Calu3 (cell line): ENCODE data around the gene PCDHGB1. TPM values are rescaled to one million over a fixed set of nuclear protein-coding genes. Genes with fewer than 3 reads are reported as not detected.

Source experiments
- BruUV-seq: library from RNA; stranded (reverse); fragments of 400-500 nt; replicated peaks from 2 replicates; lab custom pipeline; 2021; lab: Mats Ljungman, UMichigan
- CTCF ChIA-PET: fragments of 300-600 bp; sonication (Branson Sonifier 250); formaldehyde crosslinking; loops from one replicate; lab custom pipeline; 2022; ENCODE audit warnings: antibody characterized with exemption; lab: Charles Lee
- DNase-seq: peaks from one replicate; pipeline ENCODE4 v3.0.0; 2022
- H3K27ac Mint-ChIP-seq: one replicate; pipeline ENCODE4 v1.8.0; 2022; ENCODE audit warnings: mixed read lengths; ENCODE audit not compliant: unreplicated experiment
- H3K27me3 Mint-ChIP-seq: one replicate; pipeline ENCODE4 v1.8.0; 2022; ENCODE audit warnings: mixed read lengths; ENCODE audit not compliant: unreplicated experiment
- H3K36me3 Mint-ChIP-seq: one replicate; pipeline ENCODE4 v1.8.0; 2022; ENCODE audit warnings: mild to moderate bottlenecking, moderate library complexity, mixed read lengths; ENCODE audit not compliant: insufficient read depth, unreplicated experiment
- H3K4me1 Mint-ChIP-seq: one replicate; pipeline ENCODE4 v1.8.0; 2022; ENCODE audit warnings: mild to moderate bottlenecking, low read depth, mixed read lengths; ENCODE audit not compliant: unreplicated experiment
- H3K4me3 Mint-ChIP-seq: one replicate; pipeline ENCODE4 v1.8.0; 2022; ENCODE audit warnings: mild to moderate bottlenecking, low read depth, moderate library complexity, mixed read lengths; ENCODE audit not compliant: unreplicated experiment
- H3K9me3 Mint-ChIP-seq: one replicate; pipeline ENCODE4 v1.8.0; 2022; ENCODE audit warnings: low read depth, mixed read lengths; ENCODE audit not compliant: unreplicated experiment
- intact Hi-C: fragments of 100-400 bp; cut with micrococcal nuclease; formaldehyde crosslinking; loops from one replicate; pipeline ENCODE4 v1.10.0; 2022; ENCODE audit not compliant: unreplicated experiment
- total RNA-seq: library from RNA; stranded (reverse); gene quantifications from 2 replicates; pipeline ENCODE4 v1.2.3, GENCODE V29; 2022
- TF ChIP-seq, protein P1 (sequence below): fragments of 200-600 bp; IDR thresholded peaks from one replicate; pipeline ENCODE4 v1.8.0; 2022; ENCODE audit warnings: antibody characterized with exemption; ENCODE audit not compliant: unreplicated experiment

Gene PCDHGB1
- total RNA-seq, 1 experiment from 2014 or later: 0.19 TPM

DNA sequence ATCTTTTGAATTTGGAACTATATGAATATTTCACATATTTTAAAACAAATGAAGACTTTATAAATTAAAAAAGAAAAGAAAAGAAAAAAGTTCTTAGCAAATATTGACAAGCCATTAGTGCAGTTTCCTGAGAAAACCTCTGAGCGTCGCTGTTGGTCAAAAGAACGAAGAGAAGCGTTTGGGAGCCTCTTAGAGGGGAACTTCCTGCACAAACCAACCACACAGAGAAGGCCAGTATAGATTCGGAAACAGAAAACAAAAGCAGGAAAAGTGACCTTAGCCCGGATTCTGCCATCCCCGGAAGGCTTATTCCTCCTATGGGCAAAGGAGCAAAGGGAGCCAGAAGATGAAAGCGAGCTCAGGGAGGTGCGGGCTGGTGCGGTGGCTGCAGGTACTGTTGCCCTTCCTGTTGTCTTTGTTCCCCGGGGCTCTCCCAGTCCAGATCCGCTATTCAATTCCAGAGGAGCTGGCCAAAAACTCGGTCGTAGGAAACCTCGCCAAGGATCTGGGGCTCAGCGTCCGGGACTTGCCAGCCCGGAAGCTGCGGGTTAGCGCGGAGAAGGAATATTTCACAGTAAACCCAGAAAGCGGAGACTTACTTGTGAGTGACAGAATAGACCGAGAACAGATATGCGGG lies 10.0 kb downstream of the PCDHGB1 start, which contains the start of gene PCDHGB2:
Gene PCDHGB2 (plus strand): TSS at position 205 of the 637 bp plus-strand sequence. CDS start 142 bp downstream, at position 347.
- Mint-ChIP-seq H3K27ac (no peak within 1 kb of the TSS), H3K27me3 (no peaks in the 10 kb centered on the region), H3K36me3 (peaks cover 3% of the 10 kb centered on the region), H3K9me3 (peaks cover 23% of the 10 kb centered on the region), H3K4me3 (no peak within 1 kb of the TSS), H3K4me1 (no peaks in the 10 kb centered on the region)
- intact Hi-C loops: no loop called here
- CTCF ChIA-PET: no interaction called here
- BruUV-seq: no TSS peak
- no peak for DNase-seq
- TF ChIP-seq, protein P1, sequence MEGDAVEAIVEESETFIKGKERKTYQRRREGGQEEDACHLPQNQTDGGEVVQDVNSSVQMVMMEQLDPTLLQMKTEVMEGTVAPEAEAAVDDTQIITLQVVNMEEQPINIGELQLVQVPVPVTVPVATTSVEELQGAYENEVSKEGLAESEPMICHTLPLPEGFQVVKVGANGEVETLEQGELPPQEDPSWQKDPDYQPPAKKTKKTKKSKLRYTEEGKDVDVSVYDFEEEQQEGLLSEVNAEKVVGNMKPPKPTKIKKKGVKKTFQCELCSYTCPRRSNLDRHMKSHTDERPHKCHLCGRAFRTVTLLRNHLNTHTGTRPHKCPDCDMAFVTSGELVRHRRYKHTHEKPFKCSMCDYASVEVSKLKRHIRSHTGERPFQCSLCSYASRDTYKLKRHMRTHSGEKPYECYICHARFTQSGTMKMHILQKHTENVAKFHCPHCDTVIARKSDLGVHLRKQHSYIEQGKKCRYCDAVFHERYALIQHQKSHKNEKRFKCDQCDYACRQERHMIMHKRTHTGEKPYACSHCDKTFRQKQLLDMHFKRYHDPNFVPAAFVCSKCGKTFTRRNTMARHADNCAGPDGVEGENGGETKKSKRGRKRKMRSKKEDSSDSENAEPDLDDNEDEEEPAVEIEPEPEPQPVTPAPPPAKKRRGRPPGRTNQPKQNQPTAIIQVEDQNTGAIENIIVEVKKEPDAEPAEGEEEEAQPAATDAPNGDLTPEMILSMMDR: no peak

DNA sequence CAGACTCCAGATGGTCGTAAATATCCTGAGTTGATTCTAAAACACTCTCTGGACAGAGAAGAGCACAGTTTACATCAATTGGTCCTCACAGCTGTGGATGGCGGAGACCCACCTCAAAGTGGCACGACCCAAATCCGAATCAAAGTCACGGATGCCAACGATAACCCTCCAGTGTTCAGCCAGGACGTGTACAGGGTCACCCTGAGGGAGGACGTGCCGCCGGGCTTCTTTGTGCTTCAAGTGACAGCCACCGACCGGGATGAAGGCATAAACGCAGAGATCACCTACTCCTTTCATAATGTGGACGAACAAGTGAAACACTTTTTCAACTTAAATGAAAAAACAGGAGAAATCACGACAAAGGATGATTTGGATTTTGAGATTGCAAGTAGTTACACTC lies 10.8 kb downstream of the PCDHGB1 start:
- no peaks in the 10 kb centered on the region for H3K4me1 Mint-ChIP-seq
- no peak overlapping the region for H3K27ac Mint-ChIP-seq
- H3K27me3 Mint-ChIP-seq: no peaks in the 10 kb centered on the region

DNA sequence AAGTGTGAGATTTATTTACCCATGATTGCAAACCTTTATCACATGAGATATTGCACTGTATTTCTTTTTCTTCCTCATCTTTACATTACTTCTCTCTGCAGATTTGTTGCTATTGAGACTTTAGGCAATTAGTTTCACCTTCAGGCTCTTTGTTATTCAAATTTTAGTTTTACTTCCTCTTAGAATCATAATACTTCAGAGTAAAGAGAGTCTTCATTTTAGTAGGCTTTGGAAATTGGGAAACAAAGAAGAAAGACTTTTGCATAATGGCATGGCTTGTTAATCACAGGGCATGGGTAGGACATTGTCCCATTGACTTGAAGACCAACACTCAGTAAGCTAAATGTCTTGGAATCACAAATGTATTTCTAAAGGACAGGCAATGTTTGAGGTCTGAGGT lies 12.8 kb downstream of the PCDHGB1 start:
- peaks cover 3% of the 10 kb centered on the region for H3K36me3 Mint-ChIP-seq

More for the DNA sequence above, 10.8 kb downstream of the PCDHGB1 start:
- CTCF ChIA-PET: no interaction called here
- Mint-ChIP-seq H3K4me3 (no peak overlapping the region), H3K9me3 (peaks cover 25% of the 10 kb centered on the region), H3K36me3 (peaks cover 3% of the 10 kb centered on the region)
- intact Hi-C loops: no loop called here
- no peak for DNase-seq
- BruUV-seq: no TSS peak
- TF ChIP-seq, protein P1: no peak

DNA sequence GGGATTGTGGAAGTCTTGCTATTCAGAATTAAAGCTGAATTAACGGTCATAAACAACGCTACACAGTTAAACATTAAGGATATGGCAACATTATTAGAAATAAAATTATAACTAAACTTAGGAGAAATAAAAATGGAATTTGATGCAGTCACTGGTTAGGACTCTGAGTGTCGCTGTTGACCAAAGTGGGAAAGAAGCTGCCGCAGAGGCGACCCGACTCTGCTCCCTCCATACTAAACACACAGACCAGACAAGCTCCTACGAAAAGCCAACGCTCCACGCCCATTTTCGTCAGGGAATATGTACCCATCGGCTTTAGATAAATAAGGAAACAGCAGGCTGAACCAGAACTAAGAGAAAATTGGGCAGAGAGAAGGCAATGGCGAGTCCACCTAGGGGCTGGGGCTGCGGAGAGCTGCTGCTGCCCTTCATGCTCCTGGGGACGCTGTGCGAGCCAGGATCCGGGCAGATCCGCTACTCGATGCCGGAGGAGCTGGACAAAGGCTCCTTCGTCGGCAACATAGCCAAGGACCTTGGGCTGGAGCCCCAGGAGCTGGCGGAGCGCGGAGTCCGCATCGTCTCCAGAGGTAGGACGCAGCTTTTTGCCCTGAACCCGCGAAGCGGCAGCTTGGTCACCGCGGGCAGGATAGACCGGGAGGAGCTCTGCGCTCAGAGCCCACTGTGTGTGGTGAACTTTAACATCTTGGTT lies 14.2 kb downstream of the PCDHGB1 start, which contains the start of gene PCDHGA5:
Gene PCDHGA5 (plus strand): TSS at position 211 of the 709 bp plus-strand sequence. CDS start 169 bp downstream, at position 380.
- no peak for DNase-seq
- CTCF ChIA-PET: no interaction called here
- H3K36me3 Mint-ChIP-seq: peaks cover 3% of the 10 kb centered on the region

More for the DNA sequence above, 12.8 kb downstream of the PCDHGB1 start:
- Mint-ChIP-seq H3K27me3 (no peaks in the 10 kb centered on the region), H3K4me3 (no peak overlapping the region), H3K27ac (no peak overlapping the region), H3K9me3 (peaks cover 26% of the 10 kb centered on the region), H3K4me1 (no peaks in the 10 kb centered on the region)
- BruUV-seq: no TSS peak
- intact Hi-C loops: no loop called here
- CTCF ChIA-PET: no interaction called here
- TF ChIP-seq, protein P1: no peak
- no peak for DNase-seq

More for the DNA sequence above, 14.2 kb downstream of the PCDHGB1 start, which contains the start of gene PCDHGA5:
- BruUV-seq: no TSS peak
- Mint-ChIP-seq H3K4me3 (no peak within 1 kb of the TSS), H3K4me1 (no peaks in the 10 kb centered on the region), H3K27ac (no peak within 1 kb of the TSS), H3K9me3 (peaks cover 20% of the 10 kb centered on the region), H3K27me3 (no peaks in the 10 kb centered on the region)
- TF ChIP-seq, protein P1: no peak
- intact Hi-C loops: no loop called here
